PC-3 (cell line): ENCODE data around the gene ERGIC1. TPM values are rescaled to one million over a fixed set of nuclear protein-coding genes. Genes with fewer than 3 reads are reported as not detected.

ENCODE experiments used
- ATAC-seq: fragments of 200-7000 bp; cut with Tn5 transposase; 2 replicates; pipeline ENCODE4 v1.9.1; 2020; ENCODE audit warnings: mild to moderate bottlenecking, moderate library complexity
- BruUV-seq: library from RNA; stranded (reverse); fragments of 400-500 nt; replicated peaks from 2 replicates; lab custom pipeline; 2021; lab: Mats Ljungman, UMichigan
- CTCF ChIA-PET: fragments of 300-600 bp; sonication (Branson Sonifier 250); formaldehyde crosslinking; loops from one replicate; lab custom pipeline; 2022; ENCODE audit warnings: antibody characterized with exemption; lab: Charles Lee
- POLR2A ChIA-PET: fragments of 300-600 bp; sonication (Branson Sonifier 250); formaldehyde crosslinking; loops from one replicate; lab custom pipeline; 2022; ENCODE audit warnings: antibody characterized with exemption; ENCODE audit not compliant: unreplicated experiment; lab: Charles Lee
- DNase-seq: peaks from one replicate; pipeline ENCODE4 v3.0.0-alpha.2; 2015
- H2AFZ ChIP-seq: fragments of 300-600 bp; sonication (generic); 2 replicates; pipeline ENCODE4 v1.6.0; 2016; ENCODE audit warnings: antibody characterized with exemption, low read length
- H3F3A ChIP-seq: fragments of 300-600 bp; sonication (generic); one replicate; pipeline ENCODE4 v1.6.0; 2017; ENCODE audit warnings: antibody characterized with exemption, low read length, control low read depth, mild to moderate bottlenecking; ENCODE audit not compliant: unreplicated experiment
- H3K27ac ChIP-seq: fragments of 300-600 bp; sonication (generic); 2 replicates; pipeline ENCODE4 v1.5.1; 2016; ENCODE audit warnings: mild to moderate bottlenecking, low read length
- H3K27me3 ChIP-seq: fragments of 300-600 bp; sonication (generic); 2 replicates; pipeline ENCODE4 v1.6.1; 2016; ENCODE audit warnings: low read length, mixed read lengths
- H3K36me3 ChIP-seq: fragments of 300-600 bp; sonication (generic); 2 replicates; pipeline ENCODE4 v1.6.1; 2016; ENCODE audit warnings: low read depth, mixed run types, low read length, mixed read lengths
- H3K4me1 ChIP-seq: fragments of 300-600 bp; sonication (generic); 2 replicates; pipeline ENCODE4 v1.5.1; 2016; ENCODE audit warnings: low read length; ENCODE audit not compliant: insufficient read depth
- H3K4me2 ChIP-seq: fragments of 300-600 bp; sonication (generic); 2 replicates; pipeline ENCODE4 v1.6.0; 2016; ENCODE audit warnings: low read length
- H3K4me3 ChIP-seq: fragments of 300-600 bp; sonication (generic); 2 replicates; pipeline ENCODE4 v1.5.1; 2016; ENCODE audit warnings: mild to moderate bottlenecking, low read length, mixed read lengths
- H3K79me2 ChIP-seq: fragments of 300-600 bp; sonication (generic); 2 replicates; pipeline ENCODE4 v1.6.1; 2017; ENCODE audit warnings: low read length, mixed read lengths
- H3K9ac ChIP-seq: fragments of 300-600 bp; sonication (generic); 2 replicates; pipeline ENCODE4 v1.6.0; 2016; ENCODE audit warnings: mild to moderate bottlenecking, low read length
- H3K9me2 ChIP-seq: fragments of 300-600 bp; sonication (generic); replicated peaks from 2 replicates; pipeline ENCODE4 v1.6.1; 2016; ENCODE audit warnings: mixed run types, low read length, mixed read lengths
- H3K9me3 ChIP-seq: fragments of 300-600 bp; sonication (generic); 2 replicates; pipeline ENCODE4 v1.6.1; 2016; ENCODE audit warnings: low read length, mixed read lengths
- H4K20me1 ChIP-seq: fragments of 300-600 bp; sonication (generic); 2 replicates; pipeline ENCODE4 v1.6.1; 2016; ENCODE audit warnings: low read length, mixed read lengths
- CTCF ChIP-seq: fragments of 300-600 bp; sonication (generic); conservative IDR thresholded peaks from 2 replicates; pipeline ENCODE4 v1.5.1; 2017; ENCODE audit warnings: antibody characterized with exemption, low read depth, mild to moderate bottlenecking, low read length
- EZH2 ChIP-seq: fragments of 300-600 bp; sonication (generic); IDR thresholded peaks from one replicate; pipeline ENCODE4 v1.6.1; 2017; ENCODE audit warnings: antibody characterized with exemption, mild to moderate bottlenecking, low read length; ENCODE audit not compliant: unreplicated experiment
- EZH2phosphoT487 ChIP-seq: fragments of 300-600 bp; sonication (generic); IDR thresholded peaks from 2 replicates; pipeline ENCODE4 v1.6.1; 2018; ENCODE audit warnings: mild to moderate bottlenecking, antibody characterized with exemption, low read length, borderline replicate concordance
- intact Hi-C: fragments of 100-400 bp; cut with micrococcal nuclease; formaldehyde crosslinking; loops from 2 replicates; pipeline ENCODE4 v1.9.0; 2023
- total RNA-seq: library from RNA; depleted of rRNA; stranded (reverse); fragments of >200 nt; gene quantifications from 2 replicates; pipeline ENCODE4 v1.2.3, GENCODE V29; 2014

The ERGIC1 gene
- total RNA-seq, 1 experiment from 2014 or later = 148 TPM

GRCh38 chr5:172973127-172973916, 139.3 kb downstream of the ERGIC1 start:
- ChIA-PET POLR2A (interaction anchor here (0.6 kb wide), 1 partner anchor 11 kb away, joined by 17 read pairs; no protein-coding TSS in a partner anchor), CTCF (interaction anchor here (0.6 kb wide), 1 partner anchor 266 kb away, joined by 4 read pairs; no protein-coding TSS in a partner anchor)
- TF ChIP-seq CTCF (no peak), EZH2phosphoT487 (no peak), EZH2 (no peak)
- no TSS peak for BruUV-seq
- no peak overlapping the region for H3K27ac ChIP-seq
- H3K36me3 ChIP-seq = peaks cover 4% of the 10 kb centered on the region; the same call in 1 of the 2 replicates
- H3K4me1 ChIP-seq = no peaks in the 10 kb centered on the region
- H3K27me3 ChIP-seq = no peaks in the 10 kb centered on the region
- H2AFZ ChIP-seq = no peak overlapping the region
- no peak overlapping the region for H3K4me3 ChIP-seq
- H3K9me3 ChIP-seq = no peaks in the 10 kb centered on the region
- intact Hi-C loops = no loop called here
- ATAC-seq (no peak), DNase-seq (no peak)
- no peaks in the 10 kb centered on the region for H4K20me1 ChIP-seq
- no peaks in the 10 kb centered on the region for H3K9me2 ChIP-seq
- no peak overlapping the region for H3K9ac ChIP-seq
- H3F3A ChIP-seq = no peaks in the 10 kb centered on the region
- no peak overlapping the region for H3K4me2 ChIP-seq
- no peaks in the 10 kb centered on the region for H3K79me2 ChIP-seq

- Histone ChIP-seq H3F3A (no peaks in the 10 kb centered on the region), H3K9me2 (no peaks in the 10 kb centered on the region), H3K4me3 (no peak overlapping the region), H3K4me1 (no peaks in the 10 kb centered on the region), H3K36me3 (peaks cover 4% of the 10 kb centered on the region; the same call in 1 of the 2 replicates), H4K20me1 (no peaks in the 10 kb centered on the region), H2AFZ (no peak overlapping the region), H3K27me3 (no peaks in the 10 kb centered on the region), H3K9ac (no peak overlapping the region), H3K4me2 (no peak overlapping the region), H3K79me2 (no peaks in the 10 kb centered on the region), H3K27ac (no peak overlapping the region), H3K9me3 (no peaks in the 10 kb centered on the region)
- ATAC-seq (no peak), DNase-seq (no peak)
- TF ChIP-seq EZH2 (no peak), CTCF (no peak), EZH2phosphoT487 (no peak)
- POLR2A ChIA-PET = interaction anchor here (0.6 to 0.7 kb wide), 2 partner anchors 12 to 221 kb away, joined by 11 to 17 read pairs; no protein-coding TSS in a partner anchor
- intact Hi-C loops = no loop called here
- no TSS peak for BruUV-seq
- CTCF ChIA-PET = interaction anchor here (0.6 kb wide), 1 partner anchor 267 kb away, joined by 4 read pairs; no protein-coding TSS in a partner anchor
These were observed 139.9 kb downstream of the ERGIC1 start for GRCh38 chr5:172973931-172974330.

GRCh38 chr5:172975289-172975688, 141.2 kb downstream of the ERGIC1 start:
- H3K79me2 ChIP-seq = no peaks in the 10 kb centered on the region
- no peak overlapping the region for H2AFZ ChIP-seq
- ATAC-seq (no peak), DNase-seq (no peak)
- BruUV-seq = no TSS peak
- no peak overlapping the region for H3K4me3 ChIP-seq
- H3K27me3 ChIP-seq = no peaks in the 10 kb centered on the region
- POLR2A ChIA-PET = no interaction called here
- H3K9me2 ChIP-seq = no peaks in the 10 kb centered on the region
- no peaks in the 10 kb centered on the region for H3F3A ChIP-seq
- H3K9ac ChIP-seq = no peak overlapping the region
- H3K4me2 ChIP-seq = no peak overlapping the region
- intact Hi-C loops = loop anchor here (5.0 kb wide), 1 partner anchor 317 kb away; no protein-coding TSS in a partner anchor
- no peak overlapping the region for H3K27ac ChIP-seq
- no peaks in the 10 kb centered on the region for H3K4me1 ChIP-seq
- TF ChIP-seq EZH2 = no peak
- no peak for TF ChIP-seq CTCF
- TF ChIP-seq EZH2phosphoT487 = no peak
- no peaks in the 10 kb centered on the region for H3K9me3 ChIP-seq
- CTCF ChIA-PET = no interaction called here
- H4K20me1 ChIP-seq = no peaks in the 10 kb centered on the region
- no peaks in the 10 kb centered on the region for H3K36me3 ChIP-seq
